A673 (cell line): ENCODE results near the gene PCDH19. TPM values are rescaled to one million over a fixed set of nuclear protein-coding genes. Genes with fewer than 3 reads are reported as not detected.

Source experiments
- Bru-seq: library from RNA; stranded (reverse); fragments of 400-500 nt; gene quantifications from one replicate; lab custom pipeline; 2021; lab: Mats Ljungman, UMichigan
- BruChase-seq, 2 experiments: library from RNA; stranded (reverse); fragments of 400-500 nt; gene quantifications; one replicate each; lab custom pipeline; 2021; lab: Mats Ljungman, UMichigan
- BruUV-seq: library from RNA; stranded (reverse); fragments of 400-500 nt; replicated peaks from 2 replicates; lab custom pipeline; 2021; lab: Mats Ljungman, UMichigan
- CTCF ChIA-PET: fragments of 300-600 bp; sonication (Branson Sonifier 250); formaldehyde crosslinking; loops from one replicate; lab custom pipeline; 2022; ENCODE audit warnings: antibody characterized with exemption; lab: Charles Lee
- POLR2A ChIA-PET: fragments of 300-600 bp; sonication (Branson Sonifier 250); formaldehyde crosslinking; loops from one replicate; lab custom pipeline; 2022; ENCODE audit warnings: antibody characterized with exemption; ENCODE audit not compliant: low non-redundant PET; lab: Charles Lee
- DNase-seq: peaks from one replicate; pipeline ENCODE4 v3.0.0-alpha.2; 2015; ENCODE audit warnings: low spot score
- H3K27ac ChIP-seq: fragments of 200-600 bp; sonication (generic); 2 replicates; pipeline ENCODE4 v1.5.1; 2016; ENCODE audit warnings: mixed run types, low read depth, mild to moderate bottlenecking, mixed read lengths, antibody characterized with exemption, low read length; ENCODE audit not compliant: poor library complexity, severe bottlenecking
- H3K27me3 ChIP-seq: fragments of 200-600 bp; sonication (generic); replicated peaks from 2 replicates; pipeline ENCODE4 v1.6.1; 2017; ENCODE audit warnings: mixed run types, low read depth, mild to moderate bottlenecking, mixed read lengths, antibody characterized with exemption, low read length; ENCODE audit not compliant: insufficient read depth, poor library complexity
- H3K36me3 ChIP-seq: fragments of 200-600 bp; sonication (generic); 2 replicates; pipeline ENCODE4 v1.6.1; 2016; ENCODE audit warnings: mixed run types, mild to moderate bottlenecking, mixed read lengths, antibody characterized with exemption, low read length; ENCODE audit not compliant: insufficient read depth, poor library complexity, severe bottlenecking
- H3K4me1 ChIP-seq: fragments of 200-600 bp; sonication (generic); 2 replicates; pipeline ENCODE4 v1.6.1; 2017; ENCODE audit warnings: mixed run types, mild to moderate bottlenecking, mixed read lengths, antibody characterized with exemption, low read length; ENCODE audit not compliant: insufficient read depth, poor library complexity, severe bottlenecking
- H3K4me3 ChIP-seq: fragments of 200-600 bp; sonication (generic); 2 replicates; pipeline ENCODE4 v1.5.1; 2016; ENCODE audit warnings: low read depth, mixed run types, mild to moderate bottlenecking, mixed read lengths, low read length; ENCODE audit not compliant: poor library complexity, severe bottlenecking
- H3K9me3 ChIP-seq: fragments of 200-600 bp; sonication (generic); 2 replicates; pipeline ENCODE4 v1.6.1; 2016; ENCODE audit warnings: mixed run types, low read depth, mild to moderate bottlenecking, mixed read lengths, antibody characterized with exemption, low read length; ENCODE audit not compliant: poor library complexity, severe bottlenecking
- EZH2 ChIP-seq: fragments of 200-600 bp; sonication (generic); IDR thresholded peaks from 2 replicates; pipeline ENCODE4 v1.6.1; 2017; ENCODE audit warnings: borderline replicate concordance, low read depth, mild to moderate bottlenecking, mixed read lengths, antibody characterized with exemption, low read length; ENCODE audit not compliant: poor library complexity, severe bottlenecking
- intact Hi-C: fragments of 100-400 bp; cut with micrococcal nuclease; formaldehyde crosslinking; loops from one replicate; pipeline ENCODE4 v1.10.0; 2022; ENCODE audit not compliant: unreplicated experiment
- long read RNA-seq: library from polyadenylated mRNA; stranded (forward); transcript quantifications from one replicate; pipeline ENCODE4 v2.0.0, GENCODE V29; 2022
- total RNA-seq: library from RNA; stranded (reverse); gene quantifications from 2 replicates; pipeline ENCODE4 v1.2.3, GENCODE V29; 2021
- TF ChIP-seq, protein P1 (sequence below): fragments of 300-800, 200-600 bp; sonication (generic); conservative IDR thresholded peaks from 2 replicates; pipeline ENCODE4 v1.5.1; 2017; ENCODE audit warnings: low read depth, mild to moderate bottlenecking, antibody characterized with exemption, low read length, moderate library complexity, mixed read lengths

The PCDH19 gene, protein sequence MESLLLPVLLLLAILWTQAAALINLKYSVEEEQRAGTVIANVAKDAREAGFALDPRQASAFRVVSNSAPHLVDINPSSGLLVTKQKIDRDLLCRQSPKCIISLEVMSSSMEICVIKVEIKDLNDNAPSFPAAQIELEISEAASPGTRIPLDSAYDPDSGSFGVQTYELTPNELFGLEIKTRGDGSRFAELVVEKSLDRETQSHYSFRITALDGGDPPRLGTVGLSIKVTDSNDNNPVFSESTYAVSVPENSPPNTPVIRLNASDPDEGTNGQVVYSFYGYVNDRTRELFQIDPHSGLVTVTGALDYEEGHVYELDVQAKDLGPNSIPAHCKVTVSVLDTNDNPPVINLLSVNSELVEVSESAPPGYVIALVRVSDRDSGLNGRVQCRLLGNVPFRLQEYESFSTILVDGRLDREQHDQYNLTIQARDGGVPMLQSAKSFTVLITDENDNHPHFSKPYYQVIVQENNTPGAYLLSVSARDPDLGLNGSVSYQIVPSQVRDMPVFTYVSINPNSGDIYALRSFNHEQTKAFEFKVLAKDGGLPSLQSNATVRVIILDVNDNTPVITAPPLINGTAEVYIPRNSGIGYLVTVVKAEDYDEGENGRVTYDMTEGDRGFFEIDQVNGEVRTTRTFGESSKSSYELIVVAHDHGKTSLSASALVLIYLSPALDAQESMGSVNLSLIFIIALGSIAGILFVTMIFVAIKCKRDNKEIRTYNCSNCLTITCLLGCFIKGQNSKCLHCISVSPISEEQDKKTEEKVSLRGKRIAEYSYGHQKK (N-terminal part only)
- total RNA-seq (0.39 and 0.80 TPM in 2 replicates), Bru-seq, nascent RNA (percentile 24 among the genes with signal in this experiment), BruChase-seq, experiment 1, labeled RNA remaining after a 2-hour chase (percentile 17 among the genes with signal in this experiment), BruChase-seq, experiment 2, labeled RNA remaining after a 6-hour chase (percentile 28 among the genes with signal in this experiment)
- long read RNA-seq: 0 reads

DNA sequence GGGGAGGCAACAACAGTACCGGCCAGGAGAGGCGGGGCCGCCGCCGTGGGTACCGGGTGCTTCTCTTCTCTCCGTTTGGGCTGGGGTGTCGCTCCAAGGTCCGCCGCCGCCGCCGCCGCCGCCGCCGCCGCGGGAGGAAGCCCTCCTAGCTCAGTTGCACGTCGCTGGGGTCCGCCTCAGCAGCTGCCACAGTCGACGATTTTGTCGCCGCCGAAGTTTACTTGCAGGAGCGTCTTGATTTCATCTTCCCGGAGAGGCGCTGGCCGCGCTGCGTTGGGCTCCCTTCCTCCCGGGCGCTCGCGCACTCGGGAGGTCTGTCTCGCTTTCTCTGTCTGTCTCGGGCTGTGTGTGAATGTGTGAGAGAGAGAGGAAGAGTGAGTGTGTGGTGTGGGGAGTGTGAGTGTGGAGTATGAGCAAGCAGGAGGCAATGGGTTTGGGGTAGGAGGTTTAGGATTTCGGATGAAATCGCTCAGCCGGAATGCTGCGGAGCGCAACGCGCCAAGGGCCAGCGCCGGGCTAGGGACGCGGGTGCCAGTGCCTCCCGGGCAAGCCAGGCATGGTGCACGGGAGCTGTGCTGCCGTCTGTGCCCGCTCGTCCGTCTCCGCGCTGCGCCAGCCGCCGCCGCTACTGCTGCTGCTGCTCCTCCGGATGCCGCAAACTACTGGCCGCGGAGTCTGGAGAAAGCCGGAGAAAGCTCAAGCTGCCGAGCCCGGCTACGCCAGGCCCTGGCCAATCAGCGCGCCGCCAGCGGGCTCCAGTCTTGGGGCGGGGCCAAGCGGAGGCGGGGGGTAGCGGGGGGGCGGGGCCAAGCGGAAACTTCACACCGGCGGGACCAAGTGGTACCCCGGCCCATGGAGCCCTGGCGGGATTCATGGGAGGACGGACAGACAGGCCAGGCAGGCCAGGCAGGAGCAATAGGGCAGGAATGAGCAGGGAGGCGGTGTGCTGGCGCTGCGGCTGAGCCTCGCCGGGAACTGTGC lies at the start of gene PCDH19:
Gene PCDH19, minus strand, starts transcription at position 664 of the 981 bp plus-strand sequence. CDS start 1,676 bp downstream, outside the sequence.
- DNase-seq: peak; percentile 73
- no peaks in the 10 kb centered on the region for H3K36me3 ChIP-seq
- peak within 1 kb of the TSS; percentile 32 for H3K4me3 ChIP-seq
- no peaks in the 10 kb centered on the region for H3K4me1 ChIP-seq
- ChIA-PET POLR2A (no interaction called here), CTCF (no interaction called here)
- no peak within 1 kb of the TSS for H3K27ac ChIP-seq
- no peaks in the 10 kb centered on the region for H3K9me3 ChIP-seq
- no peak for TF ChIP-seq EZH2
- TF ChIP-seq, protein P1, sequence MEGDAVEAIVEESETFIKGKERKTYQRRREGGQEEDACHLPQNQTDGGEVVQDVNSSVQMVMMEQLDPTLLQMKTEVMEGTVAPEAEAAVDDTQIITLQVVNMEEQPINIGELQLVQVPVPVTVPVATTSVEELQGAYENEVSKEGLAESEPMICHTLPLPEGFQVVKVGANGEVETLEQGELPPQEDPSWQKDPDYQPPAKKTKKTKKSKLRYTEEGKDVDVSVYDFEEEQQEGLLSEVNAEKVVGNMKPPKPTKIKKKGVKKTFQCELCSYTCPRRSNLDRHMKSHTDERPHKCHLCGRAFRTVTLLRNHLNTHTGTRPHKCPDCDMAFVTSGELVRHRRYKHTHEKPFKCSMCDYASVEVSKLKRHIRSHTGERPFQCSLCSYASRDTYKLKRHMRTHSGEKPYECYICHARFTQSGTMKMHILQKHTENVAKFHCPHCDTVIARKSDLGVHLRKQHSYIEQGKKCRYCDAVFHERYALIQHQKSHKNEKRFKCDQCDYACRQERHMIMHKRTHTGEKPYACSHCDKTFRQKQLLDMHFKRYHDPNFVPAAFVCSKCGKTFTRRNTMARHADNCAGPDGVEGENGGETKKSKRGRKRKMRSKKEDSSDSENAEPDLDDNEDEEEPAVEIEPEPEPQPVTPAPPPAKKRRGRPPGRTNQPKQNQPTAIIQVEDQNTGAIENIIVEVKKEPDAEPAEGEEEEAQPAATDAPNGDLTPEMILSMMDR: no peak
- intact Hi-C loops: loop anchor here (10.0 kb wide), 1 partner anchor 1105 kb away; no protein-coding TSS in a partner anchor
- BruUV-seq: no TSS peak
- peaks cover 59% of the 10 kb centered on the region for H3K27me3 ChIP-seq

DNA sequence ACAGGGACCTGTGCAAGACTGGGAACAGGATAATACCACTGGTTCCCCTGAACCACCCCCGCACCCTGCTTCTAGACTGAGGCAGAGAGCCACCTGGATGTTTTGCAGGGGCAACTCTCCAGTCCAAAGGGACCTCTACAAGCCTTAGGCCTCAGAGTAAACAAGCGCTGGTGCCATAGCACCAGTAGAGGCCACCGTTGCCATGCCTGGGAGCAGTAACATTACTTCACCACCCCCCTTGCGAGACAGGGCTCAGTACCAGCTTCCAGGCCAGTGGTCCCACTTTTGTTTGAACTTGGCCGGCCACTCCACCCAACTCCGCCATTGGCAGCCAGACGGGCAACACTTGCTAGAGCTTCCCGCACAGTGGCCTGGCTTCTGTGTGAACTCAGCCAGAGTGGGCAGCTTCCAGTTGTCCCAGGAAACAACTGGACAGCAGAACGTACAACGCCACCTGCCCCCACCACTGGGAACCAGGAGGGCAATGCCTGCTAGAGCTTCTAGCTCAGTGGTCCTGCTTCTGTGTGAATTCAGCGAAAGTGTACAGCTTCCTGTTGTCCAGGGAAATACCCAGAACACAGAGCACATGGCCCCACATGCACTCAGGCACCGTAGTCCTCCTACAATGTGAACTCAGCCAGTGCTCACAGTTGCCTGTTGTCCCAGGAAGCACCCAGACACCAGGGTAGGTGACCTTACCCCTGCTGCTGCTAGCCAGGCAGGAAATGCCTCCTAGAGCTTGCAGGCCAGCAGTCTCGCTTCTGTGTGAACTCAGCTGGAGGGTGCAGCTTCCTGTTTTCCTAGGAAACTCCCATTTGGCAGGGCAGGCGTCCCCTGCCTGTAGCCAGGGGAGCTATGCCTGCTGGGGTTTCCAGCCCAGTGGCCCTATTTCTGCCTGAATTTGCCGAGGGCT lies 39.9 kb upstream of the PCDH19 start:
- BruUV-seq: no TSS peak
- H3K4me3 ChIP-seq: no peak overlapping the region
- H3K9me3 ChIP-seq: no peaks in the 10 kb centered on the region
- DNase-seq: no peak
- TF ChIP-seq, protein P1: no peak
- TF ChIP-seq EZH2: no peak
- ChIA-PET CTCF (no interaction called here), POLR2A (no interaction called here)
- peaks cover 7% of the 10 kb centered on the region for H3K27me3 ChIP-seq
- intact Hi-C loops: no loop called here
- H3K27ac ChIP-seq: no peak overlapping the region
- no peaks in the 10 kb centered on the region for H3K4me1 ChIP-seq
- H3K36me3 ChIP-seq: no peaks in the 10 kb centered on the region
